ENCODE measurements around the gene MYO18B. TPM values are rescaled to one million over a fixed set of nuclear protein-coding genes. Genes with fewer than 3 reads are reported as not detected.

Gene MYO18B
- total RNA-seq, 1 donor from 2014 or later, result 0.07 TPM

DNA sequence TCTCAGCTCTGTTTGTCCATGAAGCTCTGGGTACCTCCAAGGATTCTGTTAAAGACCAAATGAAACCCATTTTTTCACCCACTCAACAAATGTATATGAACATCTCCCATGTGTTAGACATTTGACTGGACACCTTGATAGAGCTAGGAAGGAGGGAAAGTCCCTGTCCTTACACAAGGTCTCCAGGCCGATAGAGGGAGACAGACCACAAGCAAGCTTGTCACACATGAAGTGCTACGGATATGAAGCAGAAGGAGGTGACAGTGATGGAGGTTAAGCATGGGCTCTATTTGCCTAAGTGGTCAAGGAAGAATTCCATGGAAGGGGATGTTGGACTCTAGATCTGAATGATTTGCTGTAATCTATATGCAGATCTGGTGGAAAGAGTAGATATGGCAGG lies 138.5 kb downstream of the MYO18B start:
- no peak overlapping the region for H3K9ac ChIP-seq (ENCODE audit: low read length)
- H3K9me3 ChIP-seq (ENCODE audit: insufficient read depth, low read depth, low read length), result no peaks in the 10 kb centered on the region
- Mint-ChIP-seq H3K4me3 (ENCODE audit: unreplicated experiment) (no peak overlapping the region), H3K9me3 (ENCODE audit: unreplicated experiment) (no peaks in the 10 kb centered on the region), H3K4me1 (ENCODE audit: low read depth, unreplicated experiment) (no peaks in the 10 kb centered on the region), H3K27ac (ENCODE audit: unreplicated experiment) (no peak overlapping the region), H3K27me3 (ENCODE audit: low read depth, unreplicated experiment) (peaks cover 27% of the 10 kb centered on the region), H3K36me3 (ENCODE audit: low read depth, unreplicated experiment) (no peaks in the 10 kb centered on the region)
- H3K4me2 ChIP-seq (ENCODE audit: low read length), result no peak overlapping the region
- no peaks in the 10 kb centered on the region for H3K79me2 ChIP-seq (ENCODE audit: insufficient read depth, low read length)
- DNase-seq (ENCODE audit: low read depth) (no peak), FAIRE-seq (no peak)
- peaks cover 2% of the 10 kb centered on the region for H3K27me3 ChIP-seq (ENCODE audit: insufficient read depth, low read length)
- no peaks in the 10 kb centered on the region for H4K20me1 ChIP-seq (ENCODE audit: insufficient read depth, low read length)
- no peaks in the 10 kb centered on the region for H3K36me3 ChIP-seq (ENCODE audit: insufficient read depth, low read length)
- no peaks in the 10 kb centered on the region for H3K4me1 ChIP-seq (ENCODE audit: insufficient read depth, low read length)
- TF ChIP-seq CTCF (IDR thresholded peaks at IDR 0.05; ENCODE audit: insufficient read depth, low read depth, low read length) (no peak), EZH2 (IDR thresholded peaks at IDR 0.05; ENCODE audit: insufficient read depth, low read length) (no peak)
- H3K4me3 ChIP-seq (ENCODE audit: insufficient read depth, low read depth, low read length), result no peak overlapping the region
- H2AFZ ChIP-seq (ENCODE audit: low read depth, low read length), result no peak overlapping the region
- H3K27ac ChIP-seq (ENCODE audit: low read depth, low read length), result no peak overlapping the region

- Histone ChIP-seq H3K4me1 (ENCODE audit: insufficient read depth, low read length) (no peaks in the 10 kb centered on the region), H3K79me2 (ENCODE audit: insufficient read depth, low read length) (no peaks in the 10 kb centered on the region), H4K20me1 (ENCODE audit: insufficient read depth, low read length) (no peaks in the 10 kb centered on the region), H3K4me3 (ENCODE audit: insufficient read depth, low read depth, low read length) (no peak overlapping the region), H3K36me3 (ENCODE audit: insufficient read depth, low read length) (no peaks in the 10 kb centered on the region), H3K9me3 (ENCODE audit: insufficient read depth, low read depth, low read length) (no peaks in the 10 kb centered on the region), H3K27me3 (ENCODE audit: insufficient read depth, low read length) (peaks cover 2% of the 10 kb centered on the region), H3K9ac (ENCODE audit: low read length) (no peak overlapping the region), H3K27ac (ENCODE audit: low read depth, low read length) (no peak overlapping the region), H2AFZ (ENCODE audit: low read depth, low read length) (no peak overlapping the region), H3K4me2 (ENCODE audit: low read length) (no peak overlapping the region)
- Mint-ChIP-seq H3K27me3 (ENCODE audit: low read depth, unreplicated experiment) (peaks cover 29% of the 10 kb centered on the region), H3K9me3 (ENCODE audit: unreplicated experiment) (no peaks in the 10 kb centered on the region), H3K27ac (ENCODE audit: unreplicated experiment) (no peak overlapping the region), H3K36me3 (ENCODE audit: low read depth, unreplicated experiment) (no peaks in the 10 kb centered on the region), H3K4me3 (ENCODE audit: unreplicated experiment) (no peak overlapping the region), H3K4me1 (ENCODE audit: low read depth, unreplicated experiment) (no peaks in the 10 kb centered on the region)
- no peak for FAIRE-seq
- DNase-seq (ENCODE audit: low read depth), result no peak
- no peak for TF ChIP-seq EZH2 (IDR thresholded peaks at IDR 0.05; ENCODE audit: insufficient read depth, low read length)
- no peak for TF ChIP-seq CTCF (IDR thresholded peaks at IDR 0.05; ENCODE audit: insufficient read depth, low read depth, low read length)
These were observed 139.3 kb downstream of the MYO18B start for GRCh38 chr22:25881210-25881755.

- Histone ChIP-seq H3K27me3 (ENCODE audit: insufficient read depth, low read length) (peaks cover 2% of the 10 kb centered on the region), H3K9ac (ENCODE audit: low read length) (no peak overlapping the region), H3K36me3 (ENCODE audit: insufficient read depth, low read length) (no peaks in the 10 kb centered on the region), H3K9me3 (ENCODE audit: insufficient read depth, low read depth, low read length) (no peaks in the 10 kb centered on the region), H2AFZ (ENCODE audit: low read depth, low read length) (no peak overlapping the region), H4K20me1 (ENCODE audit: insufficient read depth, low read length) (no peaks in the 10 kb centered on the region), H3K27ac (ENCODE audit: low read depth, low read length) (no peak overlapping the region), H3K4me1 (ENCODE audit: insufficient read depth, low read length) (no peaks in the 10 kb centered on the region), H3K79me2 (ENCODE audit: insufficient read depth, low read length) (no peaks in the 10 kb centered on the region), H3K4me3 (ENCODE audit: insufficient read depth, low read depth, low read length) (no peak overlapping the region), H3K4me2 (ENCODE audit: low read length) (no peak overlapping the region)
- H3K27me3 Mint-ChIP-seq (ENCODE audit: low read depth, unreplicated experiment), result peaks cover 40% of the 10 kb centered on the region
- H3K4me1 Mint-ChIP-seq (ENCODE audit: low read depth, unreplicated experiment), result no peaks in the 10 kb centered on the region
- no peak for TF ChIP-seq EZH2 (IDR thresholded peaks at IDR 0.05; ENCODE audit: insufficient read depth, low read length)
- no peak for TF ChIP-seq CTCF (IDR thresholded peaks at IDR 0.05; ENCODE audit: insufficient read depth, low read depth, low read length)
- H3K9me3 Mint-ChIP-seq (ENCODE audit: unreplicated experiment), result no peaks in the 10 kb centered on the region
- no peaks in the 10 kb centered on the region for H3K36me3 Mint-ChIP-seq (ENCODE audit: low read depth, unreplicated experiment)
- no peak for DNase-seq (ENCODE audit: low read depth)
- FAIRE-seq, result no peak
- H3K4me3 Mint-ChIP-seq (ENCODE audit: unreplicated experiment), result no peak overlapping the region
- no peak overlapping the region for H3K27ac Mint-ChIP-seq (ENCODE audit: unreplicated experiment)
These were observed 140.4 kb downstream of the MYO18B start for GRCh38 chr22:25882360-25882759.

All from astrocyte (in vitro differentiated cells and primary cell).